HepG2 (cell line): ENCODE results near the gene SNRPD3. TPM values are rescaled to one million over a fixed set of nuclear protein-coding genes. Genes with fewer than 3 reads are reported as not detected.
A peak's percentile ranks its signal among the peaks of the same experiment; 100 is the strongest.

ENCODE experiments used
- ARID3A ChIP-seq: IDR thresholded peaks from 2 replicates; pipeline ENCODE4 v1.6.1; 2012; ENCODE audit warnings: low read depth, low read length, improper control_type of control experiment
- CENPX ChIP-seq: sonication (generic); formaldehyde crosslinking; IDR thresholded peaks from 2 replicates; pipeline ENCODE4 v1.9.0; 2021; ENCODE audit warnings: mild to moderate bottlenecking, missing genetic modification reagents, moderate library complexity
- GLMP ChIP-seq: sonication (generic); formaldehyde crosslinking; IDR thresholded peaks from 2 replicates; pipeline ENCODE4 v1.9.0; 2021; ENCODE audit warnings: missing genetic modification reagents, mild to moderate bottlenecking, borderline replicate concordance
- NR1H2 ChIP-seq: sonication (generic); formaldehyde crosslinking; IDR thresholded peaks from 2 replicates; pipeline ENCODE4 v1.8.1; 2022; ENCODE audit warnings: low read depth, missing genetic modification reagents, borderline replicate concordance
- STAT6 ChIP-seq: sonication (generic); formaldehyde crosslinking; IDR thresholded peaks from 2 replicates; pipeline ENCODE4 v1.4.0; 2020; ENCODE audit warnings: missing genetic modification reagents, mild to moderate bottlenecking, borderline replicate concordance
- TCF7 ChIP-seq: sonication (generic); IDR thresholded peaks from 2 replicates; pipeline ENCODE4 v1.6.1; 2016; ENCODE audit warnings: antibody characterized with exemption, low read depth
- TFDP1 ChIP-seq: IDR thresholded peaks from 2 replicates; pipeline ENCODE4 v1.6.1; 2016; ENCODE audit warnings: missing compliant biosample characterization, missing genetic modification reagents, borderline replicate concordance
- ZEB1 ChIP-seq: IDR thresholded peaks from 2 replicates; pipeline ENCODE4 v1.6.1; 2012; ENCODE audit warnings: mild to moderate bottlenecking, low read depth, inconsistent platforms; ENCODE audit not compliant: insufficient replicate concordance
- ZNF580 ChIP-seq: IDR thresholded peaks from 2 replicates; pipeline ENCODE4 v1.6.1; 2016; ENCODE audit warnings: low read depth, borderline replicate concordance
- ZNF761 ChIP-seq: sonication (generic); formaldehyde crosslinking; conservative IDR thresholded peaks from 2 replicates; pipeline ENCODE4 v1.4.0; 2020; ENCODE audit warnings: mild to moderate bottlenecking, missing genetic modification reagents
- ZNF816 ChIP-seq: sonication (generic); formaldehyde crosslinking; IDR thresholded peaks from 2 replicates; pipeline ENCODE4 v1.8.0; 2022; ENCODE audit warnings: missing genetic modification reagents, mild to moderate bottlenecking, borderline replicate concordance
- ZNF839 ChIP-seq: sonication (generic); formaldehyde crosslinking; IDR thresholded peaks from 2 replicates; pipeline ENCODE4 v1.4.0; 2020; ENCODE audit warnings: missing genetic modification reagents, mild to moderate bottlenecking, borderline replicate concordance
- ZNF841 ChIP-seq: sonication (generic); formaldehyde crosslinking; IDR thresholded peaks from 2 replicates; pipeline ENCODE4 v1.8.1; 2023; ENCODE audit warnings: missing genetic modification reagents, borderline replicate concordance
- ZNF891 ChIP-seq: sonication (generic); formaldehyde crosslinking; IDR thresholded peaks from 2 replicates; pipeline ENCODE4 v1.5.0; 2020; ENCODE audit warnings: mild to moderate bottlenecking, missing genetic modification reagents
- polyA plus RNA-seq, 8 experiments: library from polyadenylated mRNA; depleted of rRNA in 3 of 8; stranded (reverse) in 7 of 8; unstranded in 1 of 8; fragments of >200 nt; fragmentation: Illumina TruSeq in 4 of 8; extraction: Trizol in 4 of 8; gene quantifications; 2 replicates each; pipeline versions ENCODE4 v1.2.1 to v1.2.3, GENCODE V29; 2011 to 2016; ENCODE audit warnings: low read depth in 4 of 8, missing spikeins in 1 of 8, mixed read lengths in 1 of 8; ENCODE audit not compliant: insufficient read depth in 1 of 8
- total RNA-seq, 5 experiments: library from RNA; depleted of rRNA; stranded (reverse); fragments of >200 nt; fragmentation: Illumina TruSeq; extraction: Trizol; gene quantifications; 2 replicates each; pipeline ENCODE4 v1.2.3, GENCODE V29; 2016; ENCODE audit warnings: low read depth in 1 of 5
- TF ChIP-seq, protein P1 (sequence below): sonication (generic); formaldehyde crosslinking; conservative IDR thresholded peaks from 2 replicates; pipeline ENCODE4 v1.8.1; 2023; ENCODE audit warnings: missing genetic modification reagents
- TF ChIP-seq, protein P2 (sequence below): sonication (generic); formaldehyde crosslinking; IDR thresholded peaks from 2 replicates; pipeline ENCODE4 v1.8.1; 2022; ENCODE audit warnings: low read depth, mild to moderate bottlenecking, missing genetic modification reagents

SNRPD3 gene
- total and polyA plus RNA-seq, 2 of the 13 experiments (the other 11 are each of a cell fraction or from before 2014, with no cell fraction given), result 110 to 209 TPM

DNA sequence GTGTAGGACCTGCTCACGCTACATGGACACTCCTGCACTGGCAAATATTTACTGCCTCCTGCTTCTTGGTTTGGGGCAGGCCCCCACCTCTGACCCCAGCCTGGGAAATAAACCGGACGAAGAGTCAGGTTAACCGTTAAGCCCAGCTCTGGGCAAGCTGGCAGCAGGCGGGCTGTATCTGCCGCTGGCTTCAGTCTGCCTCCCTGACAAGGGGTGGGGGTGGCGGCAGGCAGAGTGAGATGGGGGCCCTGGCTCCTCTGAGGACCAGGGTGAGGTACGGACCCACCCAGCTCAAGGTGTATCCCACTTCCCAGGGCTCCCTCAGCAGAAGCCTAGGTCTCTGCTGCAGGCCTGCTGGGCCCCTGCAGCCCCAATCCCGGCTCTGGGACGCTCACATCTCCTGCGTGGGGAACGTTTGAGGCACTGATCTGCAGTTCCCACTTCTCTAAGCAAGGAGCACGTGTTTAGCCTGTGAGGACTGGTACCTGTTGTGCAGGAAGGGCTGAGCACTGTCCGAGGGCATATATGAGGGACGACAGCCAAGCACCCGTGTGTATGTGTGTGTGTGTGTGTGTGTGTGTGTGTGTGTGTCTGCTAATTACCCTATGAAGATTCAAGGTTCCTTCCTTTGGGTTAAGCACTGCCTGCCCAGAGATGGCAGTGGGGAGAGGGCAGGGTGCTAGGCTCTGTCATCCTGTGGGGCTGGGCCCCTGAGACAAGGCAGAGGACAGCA lies 38.2 kb downstream of the SNRPD3 start (continued):
- TF ChIP-seq STAT6 (no peak), ZNF816 (no peak), ZNF839 (CRISPR knock-in tag) (no peak), GLMP (CRISPR knock-in tag) (no peak), ARID3A (no peak), ZEB1 (no peak), ZNF761 (no peak), CENPX (CRISPR knock-in tag) (no peak), ZNF580 (0 out of 2 replicates have a peak, but pooled peaks have one; percentile 57), ZNF841 (CRISPR knock-in tag) (no peak), ZNF891 (CRISPR knock-in tag) (no peak), NR1H2 (CRISPR knock-in tag) (no peak), TCF7 (no peak), TFDP1 (no peak; the same call in 1 of the 2 replicates)
- TF ChIP-seq, protein P1, sequence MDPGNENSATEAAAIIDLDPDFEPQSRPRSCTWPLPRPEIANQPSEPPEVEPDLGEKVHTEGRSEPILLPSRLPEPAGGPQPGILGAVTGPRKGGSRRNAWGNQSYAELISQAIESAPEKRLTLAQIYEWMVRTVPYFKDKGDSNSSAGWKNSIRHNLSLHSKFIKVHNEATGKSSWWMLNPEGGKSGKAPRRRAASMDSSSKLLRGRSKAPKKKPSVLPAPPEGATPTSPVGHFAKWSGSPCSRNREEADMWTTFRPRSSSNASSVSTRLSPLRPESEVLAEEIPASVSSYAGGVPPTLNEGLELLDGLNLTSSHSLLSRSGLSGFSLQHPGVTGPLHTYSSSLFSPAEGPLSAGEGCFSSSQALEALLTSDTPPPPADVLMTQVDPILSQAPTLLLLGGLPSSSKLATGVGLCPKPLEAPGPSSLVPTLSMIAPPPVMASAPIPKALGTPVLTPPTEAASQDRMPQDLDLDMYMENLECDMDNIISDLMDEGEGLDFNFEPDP (CRISPR knock-in tag), result 0 out of 2 replicates have a peak, but pooled peaks have one; percentile 47
- TF ChIP-seq, protein P2, sequence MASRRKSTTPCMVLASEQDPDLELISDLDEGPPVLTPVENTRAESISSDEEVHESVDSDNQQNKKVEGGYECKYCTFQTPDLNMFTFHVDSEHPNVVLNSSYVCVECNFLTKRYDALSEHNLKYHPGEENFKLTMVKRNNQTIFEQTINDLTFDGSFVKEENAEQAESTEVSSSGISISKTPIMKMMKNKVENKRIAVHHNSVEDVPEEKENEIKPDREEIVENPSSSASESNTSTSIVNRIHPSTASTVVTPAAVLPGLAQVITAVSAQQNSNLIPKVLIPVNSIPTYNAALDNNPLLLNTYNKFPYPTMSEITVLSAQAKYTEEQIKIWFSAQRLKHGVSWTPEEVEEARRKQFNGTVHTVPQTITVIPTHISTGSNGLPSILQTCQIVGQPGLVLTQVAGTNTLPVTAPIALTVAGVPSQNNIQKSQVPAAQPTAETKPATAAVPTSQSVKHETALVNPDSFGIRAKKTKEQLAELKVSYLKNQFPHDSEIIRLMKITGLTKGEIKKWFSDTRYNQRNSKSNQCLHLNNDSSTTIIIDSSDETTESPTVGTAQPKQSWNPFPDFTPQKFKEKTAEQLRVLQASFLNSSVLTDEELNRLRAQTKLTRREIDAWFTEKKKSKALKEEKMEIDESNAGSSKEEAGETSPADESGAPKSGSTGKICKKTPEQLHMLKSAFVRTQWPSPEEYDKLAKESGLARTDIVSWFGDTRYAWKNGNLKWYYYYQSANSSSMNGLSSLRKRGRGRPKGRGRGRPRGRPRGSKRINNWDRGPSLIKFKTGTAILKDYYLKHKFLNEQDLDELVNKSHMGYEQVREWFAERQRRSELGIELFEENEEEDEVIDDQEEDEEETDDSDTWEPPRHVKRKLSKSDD (CRISPR knock-in tag), result no peak
